Midbrain (tissue), 1 donor: ENCODE measurements around the gene TSEN2.
A peak's percentile ranks its signal among the peaks of the same experiment; 100 is the strongest.
"Not testable (repeated sequence)": the region's sequence is repeated elsewhere in the genome, so short reads cannot be mapped to it uniquely, and the experiment has no call there.

Experiments used
- DNase-seq: peaks from one replicate; lab custom pipeline; 2025; lab: John Stamatoyannopoulos, UW

TSEN2 gene

DNA sequence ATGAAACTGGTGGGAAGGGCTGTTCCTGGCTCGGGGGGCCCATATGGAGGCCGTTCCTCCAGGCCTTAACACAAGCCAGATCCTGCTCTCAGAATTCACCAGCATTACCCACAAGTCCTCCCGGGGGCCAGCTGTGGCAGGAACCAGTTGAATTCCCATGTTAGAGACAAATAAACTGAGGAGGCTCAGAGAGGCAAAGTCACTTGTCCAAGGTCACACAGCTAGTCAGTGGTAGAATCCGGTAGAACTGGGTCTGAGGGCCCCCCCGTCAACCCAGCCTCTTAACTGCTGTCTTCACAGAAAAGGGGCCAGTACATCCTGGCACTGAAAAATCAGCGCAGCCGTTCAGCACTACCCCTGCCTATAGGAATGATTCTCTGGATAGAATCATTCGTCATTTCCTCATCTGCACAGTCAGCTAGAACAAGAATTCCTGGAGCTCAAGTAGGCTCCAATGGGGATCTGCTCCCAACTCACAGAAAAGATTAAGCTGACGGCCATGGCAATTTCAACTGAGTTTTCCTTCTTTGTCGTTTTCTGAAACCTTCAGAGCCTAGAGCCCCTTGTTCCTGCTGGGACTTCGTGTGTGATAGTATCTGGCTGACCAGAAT, 12.2 kb upstream of the TSEN2 start:
- no peak for DNase-seq

DNA sequence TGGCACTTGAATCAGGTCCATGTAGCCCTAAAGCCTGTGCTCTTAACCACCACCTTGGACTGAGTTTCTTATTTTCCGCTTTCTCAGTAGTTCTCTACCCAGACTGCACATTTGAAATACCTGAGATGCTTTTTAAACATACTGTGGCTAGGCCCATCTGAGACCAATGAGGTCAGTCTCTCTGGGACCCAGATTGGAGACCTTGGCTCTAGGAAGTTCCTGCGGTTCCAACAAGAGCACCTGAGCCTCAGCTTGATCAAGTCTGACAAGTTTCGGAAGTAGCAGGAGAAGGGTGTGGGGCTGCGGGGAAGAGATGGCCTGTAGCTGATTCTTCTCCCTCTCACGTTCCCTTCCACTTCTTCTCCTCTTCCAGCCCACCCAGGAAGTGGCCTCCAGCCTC, 11.5 kb upstream of the TSEN2 start:
- DNase-seq: no peak

DNA sequence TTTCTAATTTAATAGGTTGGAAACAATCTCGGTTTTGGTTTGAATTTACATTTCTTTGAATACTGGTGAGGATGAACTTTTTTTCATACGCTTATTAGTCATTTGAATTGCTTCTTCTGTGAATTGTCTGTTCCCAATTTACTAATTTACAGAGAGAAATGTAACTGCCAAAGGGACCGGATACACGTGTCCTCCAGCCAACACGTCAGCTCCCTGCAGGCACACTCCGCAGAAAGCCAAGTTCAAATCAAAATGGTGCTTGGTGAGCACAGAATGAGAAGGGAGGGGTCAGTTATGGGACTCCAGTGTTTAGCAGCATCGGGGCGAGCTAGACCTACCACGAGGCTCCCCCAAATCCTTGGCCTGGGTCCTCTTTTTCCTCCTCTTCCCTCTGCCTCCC, 10.8 kb upstream of the TSEN2 start:
- DNase-seq: no peak

DNA sequence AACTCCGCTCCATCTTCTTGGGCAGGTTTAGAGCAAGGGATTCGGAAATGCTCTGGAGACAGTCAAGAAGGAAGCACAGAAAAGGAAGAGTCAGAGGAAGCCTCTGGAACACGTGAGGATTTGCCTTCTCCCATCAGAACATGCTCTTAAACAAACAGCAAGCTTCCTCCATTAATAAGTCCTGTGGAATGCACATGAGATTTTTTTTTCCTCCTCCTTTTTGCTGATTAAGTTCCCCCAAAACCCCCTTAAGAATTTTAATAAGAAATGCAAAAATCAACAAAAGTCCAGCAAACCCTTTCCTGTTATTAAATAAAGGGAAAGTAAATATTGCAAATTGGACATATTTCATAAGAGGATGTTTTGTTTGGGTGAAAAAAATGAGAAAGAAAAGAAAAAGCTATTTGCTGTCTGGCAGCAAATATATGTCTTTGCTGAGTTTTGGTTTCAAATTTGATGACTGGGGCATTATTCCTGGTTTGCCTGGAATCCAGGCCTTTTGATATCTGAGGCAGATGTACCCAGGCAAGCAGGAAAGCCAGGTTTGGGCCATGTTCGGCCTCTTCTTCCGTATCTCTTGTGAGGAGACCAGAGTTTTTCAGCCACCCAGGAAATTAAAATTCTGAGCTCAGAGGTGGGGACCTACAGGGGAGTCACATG, 7.9 kb upstream of the TSEN2 start:
- DNase-seq: no peak

DNA sequence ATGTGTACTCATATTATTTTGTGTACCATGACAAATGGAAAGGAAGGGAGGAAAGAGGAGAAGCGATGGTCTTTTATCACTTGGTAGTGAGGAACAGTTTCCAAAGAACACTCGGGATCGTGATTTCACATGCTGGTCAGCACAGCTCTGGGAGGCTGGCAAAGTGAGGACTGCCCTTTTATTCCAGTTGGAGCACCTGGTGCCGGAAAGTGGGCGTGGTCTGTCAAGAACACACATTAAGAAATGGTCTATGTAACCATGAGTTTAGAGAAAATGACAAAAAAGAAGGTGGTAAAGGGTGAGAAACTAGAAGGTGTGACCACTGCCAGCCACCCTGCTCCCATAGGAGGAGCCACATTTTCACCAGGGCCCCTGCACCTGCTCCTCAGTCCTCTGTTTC, 7.0 kb upstream of the TSEN2 start:
- no peak for DNase-seq

DNA sequence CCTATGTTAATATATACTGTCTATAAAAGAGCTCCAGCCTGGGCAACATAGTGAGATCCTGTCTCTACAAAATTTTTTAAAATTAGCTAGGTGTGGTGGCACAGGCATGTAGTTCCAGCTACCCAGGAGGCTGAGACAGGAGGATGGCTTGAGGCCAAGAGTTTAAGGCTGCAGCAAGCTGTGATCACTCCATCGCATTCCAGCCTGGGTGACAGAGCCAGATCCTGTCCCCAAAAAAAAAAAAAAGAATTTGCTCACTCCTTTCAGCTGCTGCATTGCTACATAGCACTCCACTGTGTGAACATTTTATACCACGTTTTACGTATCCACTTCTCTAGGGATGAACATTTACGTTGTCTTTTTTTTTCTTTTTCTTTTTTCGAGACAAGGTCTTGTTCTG, 6.0 kb upstream of the TSEN2 start:
- no peak for DNase-seq

DNA sequence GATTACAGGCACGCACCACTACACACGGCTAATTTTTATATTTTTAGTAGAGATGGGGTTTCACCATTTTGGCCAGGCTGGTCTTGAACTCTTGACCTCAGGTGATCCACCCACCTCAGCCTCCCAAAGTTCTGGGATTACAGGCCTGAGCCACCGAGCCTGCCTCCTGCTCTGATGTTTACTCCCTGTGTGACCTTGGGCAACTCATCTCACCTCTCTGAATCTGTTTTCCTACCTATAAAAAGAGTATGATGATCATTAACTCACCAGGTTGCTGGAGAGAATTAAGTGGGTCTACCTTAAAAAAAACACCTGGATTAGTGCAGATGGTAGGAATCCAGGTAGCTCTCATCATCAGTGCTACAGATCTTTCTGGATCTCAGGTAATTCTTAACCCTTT, 5.1 kb upstream of the TSEN2 start:
- DNase-seq: not testable (repeated sequence)

DNA sequence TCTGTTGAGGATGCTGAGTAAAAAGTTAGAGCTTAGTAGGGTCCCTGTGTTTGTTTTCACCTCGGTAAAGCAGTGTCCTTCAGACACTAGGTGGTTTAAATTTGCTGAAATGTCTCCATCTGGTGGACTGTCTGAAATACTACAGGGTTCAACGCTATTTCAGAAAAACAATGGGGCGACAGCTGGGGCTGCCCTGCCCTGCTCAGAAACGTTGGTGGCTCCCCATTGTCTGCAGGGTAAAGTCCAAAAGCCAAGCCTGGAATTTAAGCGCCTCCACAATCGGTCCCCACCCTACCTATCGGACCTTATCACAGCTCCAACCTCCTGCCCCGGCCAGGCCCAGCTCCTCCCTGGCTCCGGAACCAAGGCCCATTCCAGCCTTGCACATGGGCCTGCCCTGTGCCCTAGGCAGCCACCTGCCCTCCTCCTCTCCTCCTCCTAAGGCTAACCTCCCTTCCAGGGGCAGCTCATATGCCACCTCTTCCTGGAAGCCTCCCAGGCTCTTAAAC, 4.3 kb upstream of the TSEN2 start:
- peak; percentile 45 for DNase-seq

DNA sequence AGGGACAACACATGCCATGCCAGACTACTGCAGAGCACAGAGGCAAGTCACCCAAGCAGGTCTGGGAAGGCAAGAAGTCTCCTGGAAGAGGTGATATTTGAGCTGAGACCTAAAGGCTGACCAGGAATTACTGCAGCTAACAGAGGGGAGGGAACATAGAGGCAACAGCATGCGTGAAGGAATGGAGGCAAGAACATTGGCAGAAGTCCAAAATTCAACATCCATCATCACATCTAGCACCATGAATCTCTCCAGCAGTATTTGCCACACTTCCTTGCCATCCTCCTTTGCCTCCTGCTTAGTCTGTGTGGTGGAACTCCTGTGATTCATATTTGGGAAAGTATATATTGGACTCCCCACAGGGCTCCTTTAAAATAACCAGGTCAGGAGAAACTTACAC, 870 bp upstream of the TSEN2 start:
- DNase-seq: peak; percentile 3

DNA sequence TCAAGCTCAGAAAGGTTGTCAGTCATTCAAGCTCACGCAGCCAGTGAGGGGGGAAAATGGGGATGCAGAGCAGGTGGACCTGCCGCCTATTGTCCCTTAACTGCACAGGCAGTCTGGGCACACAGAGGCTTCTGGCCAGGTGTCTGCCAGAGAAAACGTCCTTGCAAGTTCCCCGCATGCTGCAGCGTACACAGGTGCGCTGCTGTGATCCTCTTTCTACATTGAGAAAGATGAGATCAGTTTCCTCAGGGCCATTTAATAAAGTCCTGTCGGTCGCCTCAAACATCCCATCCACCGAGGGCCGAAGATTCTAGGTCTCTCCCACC, 445 bp upstream of the TSEN2 start:
- DNase-seq: no peak

DNA sequence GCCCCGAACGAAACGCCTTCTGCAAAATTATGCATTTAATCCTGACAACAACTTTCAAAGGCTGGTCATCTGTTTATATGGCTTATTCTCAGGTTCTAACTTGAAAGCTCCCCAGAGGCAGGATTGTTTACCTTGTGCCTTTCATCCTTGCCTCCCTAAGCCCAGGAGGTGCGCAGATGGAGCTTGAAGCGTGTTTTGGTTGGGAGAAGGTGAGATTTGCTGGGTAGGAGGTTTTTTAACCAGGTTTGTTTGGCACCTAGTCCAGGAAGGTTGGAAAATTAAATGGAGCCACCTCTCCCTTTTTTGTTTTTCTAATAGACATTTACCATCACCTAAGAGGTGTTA, 675 bp downstream of the TSEN2 start:
- no peak for DNase-seq

DNA sequence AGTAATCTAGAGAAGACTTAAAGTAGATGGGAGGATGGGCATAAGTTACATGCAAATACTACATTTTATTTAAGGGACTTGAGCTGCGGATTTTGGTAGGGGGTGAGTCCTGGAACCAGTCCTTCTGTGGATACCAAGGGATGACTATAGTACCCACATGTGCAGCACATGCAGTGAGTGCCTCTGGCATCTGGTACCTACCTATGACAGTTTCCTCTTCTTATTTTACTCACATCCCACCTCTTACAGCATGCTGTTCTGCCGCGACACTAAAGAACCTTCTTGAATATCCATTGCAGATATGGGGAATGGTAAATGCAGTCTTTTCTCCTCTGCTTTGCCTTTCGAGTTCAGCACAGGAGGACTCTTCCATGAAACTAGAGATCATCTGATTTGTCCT, 1.7 kb downstream of the TSEN2 start:
- DNase-seq: no peak

DNA sequence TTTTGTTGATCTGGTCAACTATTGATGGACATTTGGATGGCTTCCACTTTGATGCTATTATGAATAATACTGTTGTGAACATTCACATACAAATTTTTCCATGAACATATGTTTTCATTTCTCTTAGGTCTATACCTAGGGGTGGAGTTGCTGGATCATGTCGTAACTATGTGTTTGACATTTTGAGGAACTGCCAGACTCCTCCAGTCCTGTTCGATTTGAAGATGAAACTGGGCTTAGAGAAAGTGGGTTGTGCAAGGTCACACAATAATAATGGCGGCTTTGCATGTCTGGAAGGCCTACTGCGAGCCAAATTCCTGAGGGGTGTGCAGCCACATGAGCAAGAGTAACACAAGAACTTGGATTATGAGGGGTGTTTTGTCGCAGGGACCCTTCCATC, 2.6 kb downstream of the TSEN2 start:
- no peak for DNase-seq

DNA sequence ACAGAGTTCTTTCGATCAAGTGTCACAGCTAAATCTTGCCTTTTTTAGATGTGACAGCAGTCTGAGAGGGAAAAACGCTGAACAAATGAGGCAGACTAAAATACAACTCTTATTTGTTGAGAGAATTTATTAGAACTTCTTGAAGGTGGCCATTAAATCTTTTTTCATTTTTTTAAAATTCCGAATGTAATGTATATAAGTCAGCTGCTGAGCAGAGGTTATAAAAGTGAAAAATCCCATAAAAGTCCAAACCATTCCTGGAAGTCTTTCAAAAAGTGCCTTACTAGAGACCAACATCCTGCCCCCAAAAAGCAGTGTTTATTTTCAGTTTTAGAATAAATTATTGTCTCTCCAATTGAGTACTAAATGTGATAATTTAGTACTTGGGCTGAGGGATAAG, 3.1 kb downstream of the TSEN2 start:
- no peak for DNase-seq

DNA sequence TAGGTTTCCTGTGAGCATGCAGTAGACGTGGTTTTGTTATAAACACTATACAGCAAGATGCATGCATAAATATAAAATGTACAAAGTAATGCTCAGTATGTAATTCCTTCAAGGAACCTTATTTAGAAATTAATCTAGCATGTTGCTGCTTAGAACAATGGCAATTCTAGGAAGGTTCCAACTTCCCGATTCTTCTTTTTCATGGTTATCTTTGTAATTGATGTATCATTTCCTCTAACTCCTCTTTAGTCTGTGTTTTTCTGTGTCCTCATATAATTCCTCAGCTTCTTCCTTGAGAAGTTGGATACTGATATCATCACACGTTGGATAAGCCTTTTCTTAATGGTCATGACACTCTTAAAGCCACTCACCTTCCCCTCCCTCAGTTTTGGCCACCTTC, 3.5 kb downstream of the TSEN2 start:
- DNase-seq: no peak

DNA sequence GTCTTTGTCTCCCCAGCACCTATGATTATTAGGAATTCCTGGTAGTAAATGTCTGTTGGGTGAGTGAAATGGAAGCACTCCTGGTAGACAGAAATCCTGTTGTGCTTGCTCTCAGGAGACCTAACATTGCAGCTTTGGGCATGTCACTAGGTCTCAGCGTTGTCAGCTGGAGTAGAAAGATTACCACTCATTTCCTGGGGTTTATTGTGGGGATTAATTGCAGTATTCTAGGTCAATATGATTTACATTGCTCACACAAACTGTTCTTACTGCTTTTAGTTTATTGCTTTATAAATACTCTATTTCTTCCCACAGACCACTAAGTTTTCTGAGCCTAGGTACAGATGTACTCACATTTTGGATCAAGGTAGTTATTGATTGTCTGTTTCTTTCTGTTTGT, 5.1 kb downstream of the TSEN2 start:
- no peak for DNase-seq

DNA sequence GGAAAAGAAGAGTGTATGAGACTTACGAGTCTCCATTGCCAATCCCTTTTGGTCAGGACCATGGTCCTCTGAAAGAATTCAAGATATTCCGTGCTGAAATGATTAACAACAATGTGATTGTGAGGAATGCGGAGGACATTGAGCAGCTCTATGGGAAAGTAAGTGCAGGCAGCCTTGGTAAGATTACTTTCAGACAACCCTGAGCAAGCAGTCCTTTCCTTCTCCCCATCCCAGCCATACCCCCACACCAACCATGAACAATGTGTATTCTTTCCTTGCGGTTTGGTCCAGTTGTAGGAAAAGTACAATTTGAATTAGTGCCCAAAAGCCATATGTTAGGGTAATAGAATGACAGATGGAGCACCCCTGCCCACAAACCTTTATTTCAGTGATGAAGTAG, 5.6 kb downstream of the TSEN2 start:
- no peak for DNase-seq

DNA sequence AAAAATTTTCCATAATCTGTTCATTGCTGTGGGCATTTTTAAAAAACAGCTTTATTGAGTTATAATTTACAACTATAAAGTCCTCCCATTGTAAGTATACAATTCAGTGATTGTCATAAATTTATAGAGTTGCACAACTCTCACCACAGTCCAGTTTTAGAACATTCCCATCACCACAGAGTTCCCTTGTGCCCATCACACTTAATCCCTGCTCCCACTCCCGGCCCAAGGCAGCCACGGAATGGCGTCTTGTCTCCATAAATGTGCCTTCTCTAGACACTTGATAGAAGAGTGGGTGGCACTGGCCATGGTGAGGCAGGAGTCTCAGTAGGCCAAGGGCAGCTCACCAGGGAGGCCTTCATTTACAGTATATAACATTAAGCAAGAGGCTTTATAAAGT, 6.3 kb downstream of the TSEN2 start:
- no peak for DNase-seq

DNA sequence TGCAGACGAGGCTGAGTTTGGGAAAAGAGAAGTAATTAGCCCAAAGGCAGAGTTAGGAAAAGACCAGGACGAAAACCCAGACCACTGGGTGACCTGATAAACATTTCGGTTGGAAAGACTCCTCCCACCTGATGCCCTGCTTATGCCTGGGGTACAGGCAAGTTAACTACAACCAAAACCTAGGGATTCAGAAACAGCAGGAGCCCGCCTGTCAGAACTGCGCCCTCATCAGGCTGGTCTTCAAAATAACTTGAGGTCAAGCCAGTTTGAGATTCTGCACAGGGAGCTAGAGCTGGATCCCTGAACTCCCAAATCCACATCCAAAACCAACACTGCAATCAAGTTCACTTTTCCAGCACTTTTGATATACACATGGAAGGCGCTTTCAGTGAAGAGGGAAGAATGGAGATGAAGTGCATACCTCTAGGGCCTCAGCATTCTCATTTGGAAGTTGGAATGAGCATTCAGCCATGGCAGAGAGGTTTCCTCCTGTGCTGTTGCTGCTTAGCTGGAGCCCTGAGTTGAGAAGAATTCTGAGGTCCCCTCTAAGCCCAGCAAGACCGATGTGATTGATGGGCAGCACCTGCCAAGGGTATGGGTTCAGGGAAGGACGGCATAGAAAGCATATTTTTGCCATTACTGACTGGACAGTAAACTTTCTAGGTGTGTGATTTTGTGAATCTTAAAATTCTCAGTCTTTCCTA, 11.6 kb downstream of the TSEN2 start:
- no peak for DNase-seq

DNA sequence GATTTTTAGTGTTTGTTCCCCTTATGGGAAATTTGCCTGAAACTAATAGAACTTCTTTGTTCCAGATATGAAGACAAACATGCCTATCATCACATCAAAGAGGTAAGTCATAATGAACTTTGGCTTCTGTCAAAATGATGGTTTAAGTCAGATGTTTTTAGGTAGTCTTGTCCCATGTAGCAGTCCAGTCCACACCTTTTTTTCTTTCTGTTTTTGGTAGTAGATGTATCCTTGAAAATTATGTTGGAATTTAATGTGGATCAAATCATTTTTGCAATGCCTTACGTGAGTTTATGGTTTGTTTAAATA, 12.1 kb downstream of the TSEN2 start:
- no peak for DNase-seq

DNA sequence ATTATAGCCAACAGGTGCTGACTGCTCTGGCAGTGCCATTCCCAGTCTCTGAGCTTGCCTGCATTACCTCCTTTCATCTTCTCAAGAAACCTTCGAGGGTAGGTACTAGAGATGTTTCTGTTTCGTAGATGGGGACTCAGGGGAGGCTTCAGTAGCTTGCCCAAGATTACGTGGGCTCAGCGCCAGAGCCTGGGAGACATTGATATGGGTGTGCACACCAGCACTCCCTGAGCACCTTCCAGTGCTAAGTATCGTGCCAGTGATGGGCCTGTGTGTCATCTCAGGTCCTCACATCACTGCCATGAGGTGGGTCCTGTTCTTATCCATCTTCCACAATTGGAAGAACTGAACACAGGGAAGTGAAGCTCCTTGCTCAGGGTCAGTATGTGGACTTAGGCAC, 15.2 kb downstream of the TSEN2 start:
- DNase-seq: no peak

DNA sequence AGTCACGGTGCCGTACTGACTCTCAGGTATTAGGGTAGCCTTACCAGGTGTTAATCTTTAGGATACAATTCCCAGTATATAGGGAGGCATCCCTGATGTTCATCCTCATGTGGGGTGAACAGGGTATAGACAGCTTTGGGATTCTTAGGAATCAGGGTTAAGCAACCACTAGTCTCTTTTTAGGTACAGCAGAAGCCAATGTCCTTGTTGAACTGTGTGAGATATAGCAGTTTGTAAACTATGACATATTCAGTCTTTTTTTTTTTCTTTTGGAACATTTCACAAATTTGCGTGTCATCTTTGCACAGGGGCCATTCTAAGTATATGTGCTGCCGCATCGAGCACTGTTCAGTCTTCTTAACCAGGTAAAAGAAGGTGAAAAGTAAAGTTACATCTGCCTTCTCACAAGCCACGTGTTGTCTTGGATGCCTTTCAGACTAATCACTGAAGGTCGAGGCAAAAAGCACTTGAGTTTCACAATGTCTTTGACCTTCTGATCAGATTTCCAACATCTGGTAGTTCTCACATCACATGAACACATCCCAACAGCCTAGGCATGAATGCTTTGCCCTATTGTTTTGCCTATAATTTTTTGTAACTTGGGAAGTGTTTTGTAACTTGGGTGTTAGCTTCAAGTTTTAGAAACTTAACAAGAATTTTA, 17.2 kb downstream of the TSEN2 start:
- DNase-seq: no peak
